CD8-positive, alpha-beta memory T cell (primary cell): ENCODE measurements around the gene ACYP1. TPM values are rescaled to one million over a fixed set of nuclear protein-coding genes. Genes with fewer than 3 reads are reported as not detected.

Source experiments
- CTCF ChIA-PET: fragments of 350-600 bp; sonication (Branson Sonifier 250); formaldehyde crosslinking; loops from one replicate; lab custom pipeline; 2021; ENCODE audit warnings: antibody characterized with exemption; lab: Charles Lee
- POLR2A ChIA-PET: fragments of 350-600 bp; sonication (Branson Sonifier 250); formaldehyde crosslinking; loops from one replicate; lab custom pipeline; 2021; ENCODE audit warnings: antibody characterized with exemption; lab: Charles Lee
- DNase-seq, 5 donors: peaks; one replicate each; pipeline versions ENCODE4 v3.0.0 to v3.0.0-alpha.2; 2020 to 2022; ENCODE audit warnings: mixed read lengths in 1 of 5
- H3K27ac ChIP-seq: one replicate; pipeline ENCODE4 v1.7.0; 2013; ENCODE audit warnings: low read depth, mild to moderate bottlenecking, low read length, moderate library complexity
- H3K27me3 ChIP-seq: 2 replicates; pipeline ENCODE4 v1.7.0; 2013; ENCODE audit warnings: low read length, mild to moderate bottlenecking; ENCODE audit not compliant: insufficient read depth, poor library complexity, severe bottlenecking
- H3K36me3 ChIP-seq: 2 replicates; pipeline ENCODE4 v1.7.0; 2013; ENCODE audit warnings: mild to moderate bottlenecking, low read length, moderate library complexity; ENCODE audit not compliant: insufficient read depth
- H3K4me1 ChIP-seq: 2 replicates; pipeline ENCODE4 v1.7.0; 2013; ENCODE audit warnings: mild to moderate bottlenecking, low read length, moderate library complexity; ENCODE audit not compliant: insufficient read depth
- H3K4me3 ChIP-seq: 2 replicates; pipeline ENCODE4 v1.7.0; 2013; ENCODE audit warnings: mild to moderate bottlenecking, low read length
- H3K9me3 ChIP-seq: 2 replicates; pipeline ENCODE4 v1.7.0; 2013; ENCODE audit warnings: mild to moderate bottlenecking, low read length
- H3K27ac Mint-ChIP-seq, 8 donors: one replicate each; pipeline ENCODE4 v1.8.0; 2020 to 2021; ENCODE audit warnings: mixed read lengths in 8 of 8, mild to moderate bottlenecking in 6 of 8, inconsistent platforms in 3 of 8, moderate library complexity in 3 of 8
- H3K27me3 Mint-ChIP-seq, 2 donors: one replicate each; pipeline ENCODE4 v1.8.0; 2020 to 2021; ENCODE audit warnings: mixed read lengths in 2 of 2, mild to moderate bottlenecking in 1 of 2, moderate library complexity in 1 of 2
- H3K36me3 Mint-ChIP-seq, 3 donors: one replicate each; pipeline ENCODE4 v1.8.0; 2020 to 2021; ENCODE audit warnings: mixed read lengths in 3 of 3, inconsistent platforms in 1 of 3, mild to moderate bottlenecking in 1 of 3
- H3K4me1 Mint-ChIP-seq, 3 donors: one replicate each; pipeline ENCODE4 v1.8.0; 2020 to 2021; ENCODE audit warnings: mixed read lengths in 3 of 3, inconsistent platforms in 1 of 3, mild to moderate bottlenecking in 1 of 3
- H3K4me3 Mint-ChIP-seq, 7 donors: one replicate each; pipeline ENCODE4 v1.8.0; 2020 to 2021; ENCODE audit warnings: mixed read lengths in 7 of 7, mild to moderate bottlenecking in 6 of 7, moderate library complexity in 4 of 7, inconsistent platforms in 2 of 7
- H3K9me3 Mint-ChIP-seq, 5 donors: one replicate each; pipeline ENCODE4 v1.8.0; 2020 to 2022; ENCODE audit warnings: mixed read lengths in 5 of 5, mild to moderate bottlenecking in 3 of 5, moderate library complexity in 2 of 5, inconsistent platforms in 1 of 5
- polyA plus RNA-seq: library from polyadenylated mRNA; unstranded; fragments of 300-500 nt; fragmentation: Illumina TruSeq; gene quantifications from one replicate; pipeline ENCODE4 v1.2.3, GENCODE V29; 2021
- total RNA-seq, 2 experiments: library from RNA; stranded (reverse); gene quantifications; one replicate each; pipeline ENCODE4 v1.2.3, GENCODE V29; 2021

Gene ACYP1
- total and polyA plus RNA-seq, 3 experiments from 2014 or later: 20.1 to 39.2 (median 37.4) TPM

DNA sequence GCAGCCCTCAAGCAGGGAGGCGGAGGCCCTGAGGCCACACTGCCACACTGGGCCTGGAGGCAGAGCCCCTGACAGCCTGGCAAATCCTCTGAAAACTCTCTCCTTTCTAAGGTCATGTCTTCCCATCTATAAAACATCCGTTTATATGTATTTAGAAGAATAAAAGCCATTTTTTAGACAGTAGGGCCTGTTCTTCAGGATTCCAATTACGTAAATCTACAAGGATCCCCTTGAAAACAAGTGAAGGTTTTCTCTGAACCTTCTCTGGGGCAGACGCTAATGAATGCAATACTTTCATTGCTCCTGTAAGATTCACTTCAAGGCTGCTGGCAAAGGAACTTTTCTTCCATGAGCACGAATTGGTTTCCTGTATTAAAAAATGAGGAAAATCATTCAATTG, 48.3 kb downstream of the ACYP1 start:
- peaks cover 40% of the 10 kb centered on the region for H3K36me3 ChIP-seq
- no peaks in the 10 kb centered on the region for H3K27me3 ChIP-seq
- DNase-seq: no peak
- no peaks in the 10 kb centered on the region for H3K9me3 Mint-ChIP-seq
- ChIA-PET POLR2A (no interaction called here), CTCF (interaction anchor here (1.3 kb wide), 1 partner anchor 12 kb away, joined by 3 read pairs; no protein-coding TSS in a partner anchor)
- no peak overlapping the region for H3K27ac ChIP-seq
- peak overlapping the region in 1 of 8 donors; percentile 83 for H3K27ac Mint-ChIP-seq
- H3K4me3 Mint-ChIP-seq: no peak overlapping the region
- H3K4me3 ChIP-seq: no peak overlapping the region
- no peaks in the 10 kb centered on the region for H3K27me3 Mint-ChIP-seq
- peaks cover 5 to 83% (median 24%) of the 10 kb centered on the region in 3 donors for H3K36me3 Mint-ChIP-seq
- no peaks in the 10 kb centered on the region for H3K4me1 ChIP-seq
- H3K9me3 ChIP-seq: no peaks in the 10 kb centered on the region
- H3K4me1 Mint-ChIP-seq: peaks cover 5 to 14% (median 13%) of the 10 kb centered on the region in 3 donors

DNA sequence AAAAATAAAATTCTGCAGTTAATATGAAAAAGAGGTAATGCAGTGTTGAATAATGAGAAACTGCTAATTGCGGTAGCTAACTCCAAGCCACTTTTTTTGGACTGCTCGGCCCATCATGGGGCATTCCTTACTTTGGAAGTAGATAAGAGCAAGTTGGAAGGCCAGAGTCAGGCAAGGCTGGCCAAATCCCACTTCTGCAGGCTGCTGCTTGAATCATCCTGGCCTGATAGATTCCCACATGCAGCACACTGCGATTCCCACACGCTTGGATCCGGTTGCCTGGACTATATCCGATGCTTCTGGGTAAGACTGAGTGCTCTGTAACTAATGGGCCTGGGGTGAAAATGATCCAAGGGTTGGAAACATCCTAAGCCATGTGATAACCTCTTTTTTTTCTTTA, 50.5 kb downstream of the ACYP1 start:
- no peak overlapping the region for H3K27ac ChIP-seq
- no peaks in the 10 kb centered on the region for H3K9me3 ChIP-seq
- H3K27me3 Mint-ChIP-seq: no peaks in the 10 kb centered on the region
- no peak for DNase-seq
- H3K9me3 Mint-ChIP-seq: no peaks in the 10 kb centered on the region
- ChIA-PET CTCF (no interaction called here), POLR2A (no interaction called here)
- no peaks in the 10 kb centered on the region for H3K27me3 ChIP-seq
- no peak overlapping the region for H3K4me3 Mint-ChIP-seq
- peaks cover 10 to 20% (median 18%) of the 10 kb centered on the region in 3 donors for H3K4me1 Mint-ChIP-seq
- H3K4me1 ChIP-seq: no peaks in the 10 kb centered on the region
- peak overlapping the region in 4 of 8 donors; percentile 18 to 73 (median 45) for H3K27ac Mint-ChIP-seq
- no peak overlapping the region for H3K4me3 ChIP-seq
- H3K36me3 ChIP-seq: peaks cover 41% of the 10 kb centered on the region
- H3K36me3 Mint-ChIP-seq: peaks cover 0 to 87% (median 28%) of the 10 kb centered on the region in 3 donors

DNA sequence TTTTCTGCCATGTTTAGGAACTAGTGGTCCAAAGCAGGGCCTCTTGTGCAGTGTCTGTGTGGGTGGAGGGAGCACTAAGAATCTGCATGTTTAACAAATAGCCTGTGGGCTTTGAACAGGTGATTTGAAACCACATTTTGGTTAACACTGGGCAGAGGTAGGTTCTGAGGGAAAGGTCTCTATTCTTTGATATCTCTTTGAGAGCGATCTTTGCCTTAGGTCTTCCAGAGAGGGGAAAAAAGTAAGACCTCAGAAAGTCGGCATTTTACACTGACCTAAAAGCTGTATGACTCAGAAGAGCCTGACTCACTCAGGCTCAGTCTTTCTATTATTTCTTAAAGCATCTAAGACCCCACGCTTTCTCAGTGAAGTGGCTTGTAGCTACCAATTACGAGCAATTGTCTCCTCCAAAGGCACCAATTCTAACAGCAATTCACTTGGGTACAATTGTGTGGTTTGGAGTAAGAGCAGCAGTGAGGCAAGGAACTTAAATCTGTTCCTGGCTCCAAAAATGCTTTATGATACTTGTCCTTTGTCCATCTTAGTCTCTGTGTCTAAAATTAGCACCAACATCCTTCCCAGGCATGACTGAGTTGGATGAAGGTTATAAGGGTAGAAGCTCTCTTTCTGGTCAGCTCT, 52.3 kb downstream of the ACYP1 start:
- Histone ChIP-seq H3K4me1 (no peaks in the 10 kb centered on the region), H3K36me3 (peaks cover 49% of the 10 kb centered on the region), H3K9me3 (no peaks in the 10 kb centered on the region), H3K4me3 (no peak overlapping the region), H3K27ac (no peak overlapping the region), H3K27me3 (no peaks in the 10 kb centered on the region)
- no peaks in the 10 kb centered on the region for H3K9me3 Mint-ChIP-seq
- no peak for DNase-seq
- CTCF ChIA-PET: no interaction called here
- H3K27me3 Mint-ChIP-seq: no peaks in the 10 kb centered on the region
- peaks cover 8 to 88% (median 26%) of the 10 kb centered on the region in 3 donors for H3K36me3 Mint-ChIP-seq
- peaks cover 20 to 35% (median 28%) of the 10 kb centered on the region in 3 donors for H3K4me1 Mint-ChIP-seq
- peak overlapping the region; percentile 18 to 89 (median 63) for H3K27ac Mint-ChIP-seq
- POLR2A ChIA-PET: no interaction called here
- H3K4me3 Mint-ChIP-seq: peak overlapping the region in 1 of 7 donors; percentile 1

DNA sequence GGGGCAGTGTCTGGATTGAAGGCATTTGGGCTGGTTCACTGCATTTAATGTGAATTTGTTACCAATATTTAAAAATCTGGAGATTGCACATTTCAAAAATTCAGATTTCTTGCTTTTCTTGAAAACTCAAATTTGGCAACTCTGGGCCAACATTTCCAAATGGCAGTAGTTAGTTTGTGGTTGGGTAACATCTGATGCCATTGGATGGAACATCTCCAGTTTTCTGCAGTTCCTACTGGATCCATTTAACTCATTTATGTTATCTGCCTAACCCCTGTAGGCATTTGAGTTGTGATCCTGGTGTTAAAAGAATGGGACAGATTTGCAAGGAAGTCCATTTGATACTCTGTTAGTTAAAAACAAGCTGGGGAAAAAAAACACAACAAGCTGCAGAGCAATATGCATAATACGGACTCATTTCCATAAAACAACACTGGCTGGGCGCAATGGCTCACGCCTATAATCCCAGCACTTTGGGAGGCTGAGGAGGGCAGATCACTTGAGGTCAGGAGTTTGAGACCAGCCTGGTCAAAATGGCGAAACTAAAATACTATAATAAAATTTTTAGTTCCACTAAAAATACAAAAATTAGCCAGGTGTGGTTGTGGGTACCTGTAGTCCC, 53.2 kb downstream of the ACYP1 start:
- ChIA-PET POLR2A (no interaction called here), CTCF (interaction anchor here (1.0 kb wide), 1 partner anchor 78 kb away, joined by 3 read pairs; no protein-coding TSS in a partner anchor)
- peak overlapping the region in 4 of 8 donors; percentile 7 to 89 (median 53) for H3K27ac Mint-ChIP-seq
- DNase-seq: no peak
- H3K27me3 Mint-ChIP-seq: no peaks in the 10 kb centered on the region
- no peaks in the 10 kb centered on the region for H3K9me3 Mint-ChIP-seq
- peaks cover 8 to 89% (median 29%) of the 10 kb centered on the region in 3 donors for H3K36me3 Mint-ChIP-seq
- no peaks in the 10 kb centered on the region for H3K27me3 ChIP-seq
- no peaks in the 10 kb centered on the region for H3K4me1 ChIP-seq
- H3K36me3 ChIP-seq: peaks cover 46% of the 10 kb centered on the region
- no peak overlapping the region for H3K4me3 ChIP-seq
- H3K27ac ChIP-seq: no peak overlapping the region
- no peaks in the 10 kb centered on the region for H3K9me3 ChIP-seq
- no peak overlapping the region for H3K4me3 Mint-ChIP-seq
- H3K4me1 Mint-ChIP-seq: peaks cover 20 to 41% (median 33%) of the 10 kb centered on the region in 3 donors

DNA sequence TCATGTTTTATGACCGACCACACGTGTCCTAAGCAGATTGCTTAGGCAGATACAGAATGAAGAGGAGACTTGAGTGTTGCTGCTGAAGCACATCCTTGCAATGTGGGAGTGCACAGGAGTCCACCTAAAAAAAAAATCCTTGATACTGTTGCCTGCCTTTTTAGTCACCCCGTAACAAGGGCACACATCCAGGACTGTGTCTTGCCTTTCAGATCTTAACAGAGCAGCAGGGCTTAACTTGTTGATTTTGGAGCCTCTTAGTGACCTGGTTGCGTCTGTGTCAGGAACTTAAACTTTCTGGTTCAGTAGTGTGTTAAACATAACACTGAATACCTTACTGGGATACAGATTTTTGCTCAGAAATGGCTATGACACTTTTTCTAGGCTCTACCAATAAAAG, 54.6 kb downstream of the ACYP1 start:
- DNase-seq: no peak
- peaks cover 38% of the 10 kb centered on the region for H3K36me3 ChIP-seq
- H3K4me3 ChIP-seq: no peak overlapping the region
- H3K4me3 Mint-ChIP-seq: peak overlapping the region in 1 of 7 donors; percentile 11
- H3K27me3 Mint-ChIP-seq: no peaks in the 10 kb centered on the region
- no peaks in the 10 kb centered on the region for H3K9me3 Mint-ChIP-seq
- H3K27me3 ChIP-seq: no peaks in the 10 kb centered on the region
- peaks cover 11 to 89% (median 30%) of the 10 kb centered on the region in 3 donors for H3K36me3 Mint-ChIP-seq
- H3K9me3 ChIP-seq: no peaks in the 10 kb centered on the region
- POLR2A ChIA-PET: no interaction called here
- H3K27ac ChIP-seq: no peak overlapping the region
- H3K4me1 ChIP-seq: peaks cover 9% of the 10 kb centered on the region
- CTCF ChIA-PET: no interaction called here
- peak overlapping the region in 2 of 8 donors; percentile 39 to 55 for H3K27ac Mint-ChIP-seq
- peaks cover 31 to 53% (median 47%) of the 10 kb centered on the region in 3 donors for H3K4me1 Mint-ChIP-seq

DNA sequence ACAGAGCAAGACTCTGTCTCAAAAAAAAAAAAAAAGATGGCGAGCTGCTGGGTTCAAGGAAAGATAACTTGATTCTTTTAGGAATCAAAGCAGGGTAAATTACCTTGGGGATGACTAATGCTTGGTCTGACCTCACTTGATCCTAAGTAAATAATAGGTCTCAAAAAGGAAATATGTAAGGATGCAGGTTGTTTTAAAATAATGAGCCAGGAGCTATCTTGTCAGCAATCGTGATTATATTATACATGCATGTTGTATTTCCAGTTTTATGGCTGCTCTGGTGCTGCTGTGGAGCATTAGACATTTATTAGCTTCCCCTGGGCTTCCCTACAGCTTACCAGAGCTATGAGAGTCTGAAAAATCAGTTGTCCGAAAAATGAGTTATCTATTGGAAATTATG, 58.5 kb downstream of the ACYP1 start:
- Mint-ChIP-seq H3K27me3 (no peaks in the 10 kb centered on the region), H3K4me1 (peaks cover 47 to 61% (median 55%) of the 10 kb centered on the region in 3 donors), H3K27ac (peak overlapping the region in 3 of 8 donors; percentile 21 to 64 (median 55)), H3K36me3 (peaks cover 11 to 77% (median 23%) of the 10 kb centered on the region in 3 donors), H3K4me3 (peak overlapping the region in 3 of 7 donors; percentile 43 to 48 (median 48)), H3K9me3 (peaks cover 0 to 1% (median 0%) of the 10 kb centered on the region in 5 donors)
- peaks cover 20% of the 10 kb centered on the region for H3K4me1 ChIP-seq
- no peak for DNase-seq
- H3K27ac ChIP-seq: no peak overlapping the region
- POLR2A ChIA-PET: no interaction called here
- H3K9me3 ChIP-seq: no peaks in the 10 kb centered on the region
- peaks cover 36% of the 10 kb centered on the region for H3K36me3 ChIP-seq
- no peaks in the 10 kb centered on the region for H3K27me3 ChIP-seq
- no peak overlapping the region for H3K4me3 ChIP-seq
- CTCF ChIA-PET: no interaction called here

DNA sequence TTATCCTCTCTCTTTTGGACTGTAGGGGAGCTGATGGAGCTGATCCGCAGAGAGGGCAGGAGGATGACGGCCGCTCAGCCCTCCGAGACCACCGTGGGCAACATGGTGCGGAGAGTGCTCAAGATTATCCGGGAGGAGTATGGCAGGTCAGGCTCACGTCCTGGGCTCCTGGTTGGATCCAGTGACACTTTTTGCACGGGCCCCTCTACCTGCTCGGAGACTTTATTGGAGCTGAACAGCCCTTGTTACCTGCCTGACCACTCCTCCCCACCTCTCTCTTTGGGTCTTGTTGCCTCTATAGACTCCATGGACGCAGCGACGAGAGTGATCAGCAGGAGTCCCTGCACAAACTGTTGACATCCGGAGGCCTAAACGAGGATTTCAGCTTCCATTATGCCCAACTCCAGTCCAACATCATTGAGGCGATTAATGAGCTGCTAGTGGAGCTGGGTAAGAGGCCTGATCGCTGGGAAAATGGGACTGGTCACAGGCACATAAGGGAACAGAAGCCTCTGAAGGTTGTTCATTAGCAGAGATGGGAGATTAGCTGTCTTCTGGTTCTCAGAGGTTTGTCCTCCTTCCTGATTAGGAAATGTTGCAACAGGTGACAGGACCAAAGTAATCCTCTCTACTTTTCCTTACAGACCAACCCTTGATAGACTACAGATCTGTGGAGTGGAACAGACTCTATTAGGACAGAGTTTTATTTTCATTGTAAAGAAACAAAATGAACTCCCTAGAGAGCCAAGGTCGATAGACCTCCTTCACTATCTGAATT, 60.4 kb downstream of the ACYP1 start:
- Histone ChIP-seq H3K4me3 (peak overlapping the region; percentile 95), H3K4me1 (peaks cover 20% of the 10 kb centered on the region), H3K27me3 (no peaks in the 10 kb centered on the region), H3K9me3 (no peaks in the 10 kb centered on the region), H3K27ac (peak overlapping the region; percentile 90), H3K36me3 (peaks cover 25% of the 10 kb centered on the region)
- peak overlapping the region; percentile 97 to 100 (median 99) for H3K27ac Mint-ChIP-seq
- H3K27me3 Mint-ChIP-seq: no peaks in the 10 kb centered on the region
- peaks cover 0 to 1% (median 0%) of the 10 kb centered on the region in 5 donors for H3K9me3 Mint-ChIP-seq
- CTCF ChIA-PET: interaction anchor here (0.8 to 2.1 kb wide), 3 partner anchors 11 to 60 kb away, joined by 3 to 6 read pairs (median 3); partner anchors contain the start of gene ACYP1
- H3K4me3 Mint-ChIP-seq: peak overlapping the region; percentile 87 to 100 (median 95)
- no peak for DNase-seq
- H3K36me3 Mint-ChIP-seq: peaks cover 11 to 58% (median 13%) of the 10 kb centered on the region in 3 donors
- H3K4me1 Mint-ChIP-seq: peaks cover 42 to 59% (median 52%) of the 10 kb centered on the region in 3 donors
- POLR2A ChIA-PET: interaction anchor here (0.6 to 1.4 kb wide), 6 partner anchors 20 to 175 kb away, joined by 3 read pairs; partner anchors contain the start of genes ACYP1 and MLH3
